Activated CD8-positive, alpha-beta memory T cell treated with anti-CD3 and anti-CD28 coated beads, Interleukin-2, amount 50 U/mL, for 1 hour (primary cell): ENCODE data around the gene C11orf65.
"Not testable (repeated sequence)": the region's sequence is repeated elsewhere in the genome, so short reads cannot be mapped to it uniquely, and the experiment has no call there.

ENCODE experiments used
- DNase-seq: peaks from one replicate; pipeline ENCODE4 v3.0.0-alpha.2; 2020; ENCODE audit errors: extremely low read depth

Gene C11orf65

GRCh38 chr11:108472681-108473080 is 5.4 kb upstream of the C11orf65 start:
- no peak for DNase-seq

GRCh38 chr11:108468478-108468864 is 1.1 kb upstream of the C11orf65 start:
- no peak for DNase-seq

- DNase-seq, result no peak
These were observed 924 bp downstream of the C11orf65 start for GRCh38 chr11:108466405-108466804.

GRCh38 chr11:108453207-108453835 is 14.0 kb downstream of the C11orf65 start:
- DNase-seq, result no peak

- DNase-seq, result not testable (repeated sequence)
These were observed 25.9 kb downstream of the C11orf65 start for GRCh38 chr11:108441445-108441844.

GRCh38 chr11:108436594-108436993 is 30.7 kb downstream of the C11orf65 start:
- no peak for DNase-seq

GRCh38 chr11:108435066-108435465 is 32.3 kb downstream of the C11orf65 start:
- DNase-seq, result no peak

- no peak for DNase-seq
These were observed 34.5 kb downstream of the C11orf65 start for GRCh38 chr11:108432783-108433182.

- DNase-seq, result no peak
These were observed 35.3 kb downstream of the C11orf65 start for GRCh38 chr11:108431997-108432396.

GRCh38 chr11:108431370-108431769 is 36.0 kb downstream of the C11orf65 start:
- no peak for DNase-seq

GRCh38 chr11:108417551-108417950 is 49.8 kb downstream of the C11orf65 start:
- not testable (repeated sequence) for DNase-seq

GRCh38 chr11:108414958-108415357 is 52.4 kb downstream of the C11orf65 start:
- no peak for DNase-seq

- DNase-seq, result no peak
These were observed 61.6 kb downstream of the C11orf65 start for GRCh38 chr11:108405706-108406105.

GRCh38 chr11:108403052-108403451 is 64.3 kb downstream of the C11orf65 start:
- no peak for DNase-seq

- DNase-seq, result no peak
These were observed 65.1 kb downstream of the C11orf65 start for GRCh38 chr11:108402241-108402640.

GRCh38 chr11:108398439-108398838 is 68.9 kb downstream of the C11orf65 start:
- no peak for DNase-seq

GRCh38 chr11:108396672-108397071 is 70.7 kb downstream of the C11orf65 start:
- not testable (repeated sequence) for DNase-seq

GRCh38 chr11:108394744-108395284 is 72.5 kb downstream of the C11orf65 start:
- DNase-seq, result no peak

- DNase-seq, result no peak
These were observed 74.3 kb downstream of the C11orf65 start for GRCh38 chr11:108393046-108393445.

- no peak for DNase-seq
These were observed 75.0 kb downstream of the C11orf65 start for GRCh38 chr11:108392353-108392752.

- no peak for DNase-seq
These were observed 78.8 kb downstream of the C11orf65 start for GRCh38 chr11:108388576-108388975.

- not testable (repeated sequence) for DNase-seq
These were observed 93.8 kb downstream of the C11orf65 start for GRCh38 chr11:108373505-108373904.

GRCh38 chr11:108370990-108371389 is 96.3 kb downstream of the C11orf65 start:
- DNase-seq, result no peak

- DNase-seq, result no peak
These were observed 97.0 kb downstream of the C11orf65 start for GRCh38 chr11:108370315-108370714.
